GM12801 (cell line): ENCODE data around the gene PLA2G4D.

Experiments used
- CTCF ChIP-seq: IDR thresholded peaks from one replicate; pipeline ENCODE4 v1.5.1; 2011; ENCODE audit warnings: control low read depth; ENCODE audit not compliant: insufficient read length; ENCODE audit errors: extremely low read depth

The PLA2G4D gene

GRCh38 chr15:42068601-42069000 lies 25.8 kb downstream of the PLA2G4D start:
- no peak for TF ChIP-seq CTCF

GRCh38 chr15:42066764-42067415 lies 27.5 kb downstream of the PLA2G4D start:
- no peak for TF ChIP-seq CTCF

GRCh38 chr15:42065468-42065867 lies 28.9 kb downstream of the PLA2G4D start:
- TF ChIP-seq CTCF: no peak

- TF ChIP-seq CTCF: no peak
Measured at GRCh38 chr15:42065033-42065432, 29.3 kb downstream of the PLA2G4D start.

- no peak for TF ChIP-seq CTCF
Measured at GRCh38 chr15:42064271-42064670, 30.1 kb downstream of the PLA2G4D start.

GRCh38 chr15:42063122-42063848 lies 31.1 kb downstream of the PLA2G4D start:
- no peak for TF ChIP-seq CTCF

GRCh38 chr15:42062284-42062806 lies 32.0 kb downstream of the PLA2G4D start:
- no peak for TF ChIP-seq CTCF
